ENCODE measurements around the gene SERPINA3. TPM values are rescaled to one million over a fixed set of nuclear protein-coding genes. Genes with fewer than 3 reads are reported as not detected.

The SERPINA3 gene
- total RNA-seq, 5 donors from 2014 or later (not counting 1 experiment from before 2014, with no cell fraction given), result 4.0 to 6.1 (median 4.4) TPM; not detected in 2

DNA sequence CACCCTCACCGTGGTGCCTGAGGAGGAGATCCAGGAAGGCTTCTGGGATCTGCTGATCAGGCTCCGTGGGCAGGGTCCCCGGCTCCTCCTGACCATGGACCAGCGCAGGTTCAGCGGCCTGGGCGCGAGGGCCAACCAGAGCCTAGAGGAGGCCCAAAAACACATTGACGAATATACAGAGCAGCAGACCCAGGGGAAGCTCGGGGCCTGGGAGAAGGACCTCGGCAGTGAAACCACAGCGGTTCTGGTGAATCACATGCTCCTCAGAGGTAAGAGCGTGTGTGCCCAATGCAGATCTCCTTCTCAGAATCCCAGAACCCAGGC lies 29.4 kb downstream of the SERPINA3 start:
- DNase-seq (no peak), ATAC-seq (replicated peaks in 1 of 4) (no peak)
- peaks cover 0 to 12% of the 10 kb centered on the region in 2 experiments for H3K27me3 ChIP-seq (replicated peaks in 1 of 2; ENCODE audit: control insufficient read depth in 2 of 2, extremely low read depth in 1 of 2, insufficient read depth in 2 of 2, low read length in 1 of 2)
- no peaks in the 10 kb centered on the region for H3K36me3 ChIP-seq (ENCODE audit: control insufficient read depth in 2 of 2, extremely low read depth in 1 of 2, insufficient read depth in 1 of 2, low read length in 1 of 2)
- ChIA-PET POLR2A (no interaction called here), CTCF (interaction anchor here in 1 of 2 donors (0.5 kb wide), 1 partner anchor 338 kb away, joined by 3 read pairs; no protein-coding TSS in a partner anchor)
- no peaks in the 10 kb centered on the region for H3K4me1 Mint-ChIP-seq
- no peak overlapping the region for H3K4me3 ChIP-seq (ENCODE audit: control insufficient read depth in 1 of 2, extremely low read depth in 1 of 2, low read length in 1 of 2)
- 87% methylated on average over 9 of the region's 12 CpGs for WGBS (ENCODE audit: insufficient coverage)
- no peak overlapping the region for H3K27ac ChIP-seq (ENCODE audit: low read length)
- peaks cover 0 to 6% (median 4%) of the 10 kb centered on the region in 3 donors for H3K9me3 Mint-ChIP-seq
- H3K27me3 Mint-ChIP-seq, result peaks cover 8 to 10% of the 10 kb centered on the region in 2 donors
- H3K27ac Mint-ChIP-seq, result no peak overlapping the region
- no peaks in the 10 kb centered on the region for H3K36me3 Mint-ChIP-seq
- no peaks in the 10 kb centered on the region for H3K4me1 ChIP-seq (ENCODE audit: control insufficient read depth in 1 of 2, extremely low read depth in 1 of 2, insufficient read depth in 2 of 2, low read length in 2 of 2)
- H3K9me3 ChIP-seq, result no peaks in the 10 kb centered on the region
- no peak overlapping the region for H3K4me3 Mint-ChIP-seq

DNA sequence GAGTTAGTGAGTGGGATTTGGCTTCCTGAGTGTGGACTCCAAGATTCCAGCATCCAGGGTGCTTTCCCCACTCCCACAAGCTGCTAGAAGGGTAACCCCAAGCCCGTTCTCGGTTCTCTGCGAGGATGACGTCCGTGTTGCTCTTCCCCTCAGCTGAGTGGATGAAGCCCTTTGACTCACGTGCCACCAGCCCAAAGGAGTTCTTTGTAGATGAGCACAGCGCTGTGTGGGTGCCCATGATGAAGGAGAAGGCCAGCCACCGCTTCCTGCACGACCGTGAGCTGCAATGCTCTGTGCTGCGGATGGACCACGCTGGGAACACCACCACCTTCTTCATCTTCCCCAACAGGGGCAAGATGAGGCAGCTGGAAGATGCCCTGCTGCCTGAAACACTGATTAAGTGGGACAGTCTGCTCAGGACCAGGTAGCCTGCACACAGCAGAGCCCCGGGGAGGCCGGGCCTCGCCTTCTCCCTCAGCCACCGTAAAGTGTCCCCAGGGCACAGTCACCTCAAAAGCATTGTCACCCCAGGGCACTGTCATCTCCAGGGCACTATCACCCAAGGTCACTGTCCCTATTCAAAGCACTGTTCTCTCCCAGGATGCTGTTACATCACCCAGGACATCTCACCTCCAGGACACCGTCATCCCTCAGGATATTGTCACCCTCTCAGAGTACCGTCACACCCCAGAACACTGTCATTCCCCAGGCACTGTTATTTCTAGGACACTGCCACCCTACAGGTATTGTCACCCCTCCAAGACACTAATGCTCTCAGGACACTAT lies 31.3 kb downstream of the SERPINA3 start:
- no peak overlapping the region for H3K4me3 ChIP-seq (ENCODE audit: control insufficient read depth in 1 of 2, extremely low read depth in 1 of 2, low read length in 1 of 2)
- peaks cover 0 to 11% of the 10 kb centered on the region in 2 experiments for H3K27me3 ChIP-seq (replicated peaks in 1 of 2; ENCODE audit: control insufficient read depth in 2 of 2, extremely low read depth in 1 of 2, insufficient read depth in 2 of 2, low read length in 1 of 2)
- ATAC-seq (replicated peaks in 1 of 4), result peak in 1 of 4 experiments; percentile 13
- no peaks in the 10 kb centered on the region for H3K4me1 ChIP-seq (ENCODE audit: control insufficient read depth in 1 of 2, extremely low read depth in 1 of 2, insufficient read depth in 2 of 2, low read length in 2 of 2)
- CTCF ChIA-PET, result no interaction called here
- H3K27ac Mint-ChIP-seq, result no peak overlapping the region
- no peaks in the 10 kb centered on the region for H3K36me3 ChIP-seq (ENCODE audit: control insufficient read depth in 2 of 2, extremely low read depth in 1 of 2, insufficient read depth in 1 of 2, low read length in 1 of 2)
- H3K36me3 Mint-ChIP-seq, result no peaks in the 10 kb centered on the region
- H3K27ac ChIP-seq (ENCODE audit: low read length), result no peak overlapping the region
- no peaks in the 10 kb centered on the region for H3K4me1 Mint-ChIP-seq
- no peak overlapping the region for H3K4me3 Mint-ChIP-seq
- peaks cover 8 to 10% of the 10 kb centered on the region in 2 donors for H3K27me3 Mint-ChIP-seq
- peaks cover 0 to 6% (median 4%) of the 10 kb centered on the region in 3 donors for H3K9me3 Mint-ChIP-seq
- POLR2A ChIA-PET, result no interaction called here
- H3K9me3 ChIP-seq, result no peaks in the 10 kb centered on the region
- no peak for DNase-seq
- 92% methylated on average over 16 of the region's 18 CpGs for WGBS (ENCODE audit: insufficient coverage)

DNA sequence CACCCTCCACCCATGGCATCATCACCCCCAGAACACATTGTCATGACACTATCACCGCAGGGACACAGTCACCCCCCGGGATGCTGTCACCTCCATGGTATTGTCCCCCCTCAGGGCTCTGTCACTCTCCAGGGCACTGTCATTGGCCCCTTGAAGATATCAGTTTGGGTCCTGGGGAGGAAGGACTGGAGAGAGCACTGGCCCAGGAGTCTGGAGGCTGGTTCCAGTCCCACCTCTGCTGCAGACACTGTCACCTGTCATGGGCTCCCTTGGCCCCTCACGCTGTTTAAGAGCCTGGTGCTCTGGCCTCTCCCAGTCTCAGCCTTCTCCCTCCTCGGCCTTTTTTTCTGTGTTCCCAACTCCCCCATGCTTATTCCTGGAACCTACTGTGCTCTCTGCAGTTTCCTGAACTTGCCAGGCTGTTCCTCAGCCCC lies 31.9 kb downstream of the SERPINA3 start:
- H3K4me1 ChIP-seq (ENCODE audit: control insufficient read depth in 1 of 2, extremely low read depth in 1 of 2, insufficient read depth in 2 of 2, low read length in 2 of 2), result no peaks in the 10 kb centered on the region
- H3K27ac Mint-ChIP-seq, result no peak overlapping the region

DNA sequence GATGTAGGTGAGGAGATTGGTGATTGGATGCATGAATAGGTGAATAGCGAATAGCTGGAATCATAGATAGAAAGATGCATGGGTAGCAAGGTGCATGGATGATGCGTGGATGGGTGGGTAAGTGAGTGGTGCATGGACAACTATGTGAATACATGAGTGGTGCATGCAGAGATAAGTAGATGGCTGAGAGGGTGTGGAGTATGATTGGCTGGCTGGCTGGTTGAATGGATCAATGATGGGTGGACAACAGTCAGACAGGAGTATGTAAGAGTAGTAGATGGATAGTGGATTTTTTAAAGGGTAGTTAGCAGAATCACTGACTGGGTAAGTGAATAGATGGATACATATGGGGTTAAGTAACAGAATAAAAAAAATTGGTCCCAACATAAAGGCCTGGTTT lies 33.9 kb downstream of the SERPINA3 start:
- Mint-ChIP-seq H3K27me3 (peaks cover 7 to 8% of the 10 kb centered on the region in 2 donors), H3K36me3 (no peaks in the 10 kb centered on the region), H3K4me1 (no peaks in the 10 kb centered on the region), H3K9me3 (peaks cover 0 to 6% (median 4%) of the 10 kb centered on the region in 3 donors), H3K27ac (no peak overlapping the region), H3K4me3 (no peak overlapping the region)
- ChIA-PET POLR2A (no interaction called here), CTCF (no interaction called here)
- 86% methylated on average over 2 of the region's 2 CpGs for WGBS (ENCODE audit: insufficient coverage)
- no peak for DNase-seq
- Histone ChIP-seq H3K4me1 (ENCODE audit: control insufficient read depth in 1 of 2, extremely low read depth in 1 of 2, insufficient read depth in 2 of 2, low read length in 2 of 2) (no peaks in the 10 kb centered on the region), H3K27me3 (replicated peaks in 1 of 2; ENCODE audit: control insufficient read depth in 2 of 2, extremely low read depth in 1 of 2, insufficient read depth in 2 of 2, low read length in 1 of 2) (peaks cover 0 to 17% of the 10 kb centered on the region in 2 experiments), H3K9me3 (no peaks in the 10 kb centered on the region), H3K27ac (ENCODE audit: low read length) (no peak overlapping the region), H3K36me3 (ENCODE audit: control insufficient read depth in 2 of 2, extremely low read depth in 1 of 2, insufficient read depth in 1 of 2, low read length in 1 of 2) (no peaks in the 10 kb centered on the region), H3K4me3 (ENCODE audit: control insufficient read depth in 1 of 2, extremely low read depth in 1 of 2, low read length in 1 of 2) (no peak overlapping the region)
- ATAC-seq (replicated peaks in 1 of 4), result no peak

More for the DNA sequence above, 31.9 kb downstream of the SERPINA3 start:
- Histone ChIP-seq H3K4me3 (ENCODE audit: control insufficient read depth in 1 of 2, extremely low read depth in 1 of 2, low read length in 1 of 2) (no peak overlapping the region), H3K9me3 (no peaks in the 10 kb centered on the region), H3K27ac (ENCODE audit: low read length) (no peak overlapping the region), H3K27me3 (replicated peaks in 1 of 2; ENCODE audit: control insufficient read depth in 2 of 2, extremely low read depth in 1 of 2, insufficient read depth in 2 of 2, low read length in 1 of 2) (peaks cover 0 to 9% of the 10 kb centered on the region in 2 experiments), H3K36me3 (ENCODE audit: control insufficient read depth in 2 of 2, extremely low read depth in 1 of 2, insufficient read depth in 1 of 2, low read length in 1 of 2) (no peaks in the 10 kb centered on the region)
- Mint-ChIP-seq H3K9me3 (peaks cover 0 to 6% (median 4%) of the 10 kb centered on the region in 3 donors), H3K36me3 (no peaks in the 10 kb centered on the region), H3K4me1 (no peaks in the 10 kb centered on the region), H3K27me3 (peaks cover 8 to 10% of the 10 kb centered on the region in 2 donors), H3K4me3 (no peak overlapping the region)
- 64% methylated on average over 2 of the region's 4 CpGs for WGBS (ENCODE audit: insufficient coverage)
- ChIA-PET POLR2A (no interaction called here), CTCF (no interaction called here)
- ATAC-seq (replicated peaks in 1 of 4), result peak in 1 of 4 experiments; percentile 20
- no peak for DNase-seq

DNA sequence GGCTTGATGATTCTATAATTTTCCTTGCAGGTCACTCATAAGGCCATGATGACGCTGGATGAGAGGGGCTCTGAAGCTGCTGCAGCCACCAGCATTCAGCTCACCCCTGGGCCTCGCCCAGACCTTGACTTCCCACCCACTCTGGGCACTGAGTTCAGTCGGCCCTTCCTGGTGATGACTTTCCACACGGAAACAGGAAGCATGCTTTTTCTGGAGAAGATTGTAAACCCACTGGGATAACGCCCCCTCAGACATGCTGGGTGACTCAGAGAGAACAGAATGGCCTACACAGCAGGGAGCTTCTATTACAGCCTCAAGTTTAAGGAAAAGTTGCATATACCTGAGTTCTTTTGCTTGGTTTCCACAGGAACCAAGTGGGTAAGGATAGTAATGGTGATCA lies 34.3 kb downstream of the SERPINA3 start:
- Mint-ChIP-seq H3K27me3 (peaks cover 7 to 8% of the 10 kb centered on the region in 2 donors), H3K4me1 (no peaks in the 10 kb centered on the region), H3K9me3 (peaks cover 0 to 6% (median 4%) of the 10 kb centered on the region in 3 donors), H3K27ac (no peak overlapping the region), H3K36me3 (no peaks in the 10 kb centered on the region), H3K4me3 (no peak overlapping the region)
- ChIA-PET POLR2A (no interaction called here), CTCF (no interaction called here)
- peaks cover 0 to 17% of the 10 kb centered on the region in 2 experiments for H3K27me3 ChIP-seq (replicated peaks in 1 of 2; ENCODE audit: control insufficient read depth in 2 of 2, extremely low read depth in 1 of 2, insufficient read depth in 2 of 2, low read length in 1 of 2)
- H3K4me3 ChIP-seq (ENCODE audit: control insufficient read depth in 1 of 2, extremely low read depth in 1 of 2, low read length in 1 of 2), result no peak overlapping the region
- no peak overlapping the region for H3K27ac ChIP-seq (ENCODE audit: low read length)
- H3K4me1 ChIP-seq (ENCODE audit: control insufficient read depth in 1 of 2, extremely low read depth in 1 of 2, insufficient read depth in 2 of 2, low read length in 2 of 2), result no peaks in the 10 kb centered on the region
- 24% methylated on average over 4 of the region's 5 CpGs for WGBS (ENCODE audit: insufficient coverage)
- DNase-seq (no peak), ATAC-seq (replicated peaks in 1 of 4) (no peak)
- H3K9me3 ChIP-seq, result no peaks in the 10 kb centered on the region
- no peaks in the 10 kb centered on the region for H3K36me3 ChIP-seq (ENCODE audit: control insufficient read depth in 2 of 2, extremely low read depth in 1 of 2, insufficient read depth in 1 of 2, low read length in 1 of 2)

DNA sequence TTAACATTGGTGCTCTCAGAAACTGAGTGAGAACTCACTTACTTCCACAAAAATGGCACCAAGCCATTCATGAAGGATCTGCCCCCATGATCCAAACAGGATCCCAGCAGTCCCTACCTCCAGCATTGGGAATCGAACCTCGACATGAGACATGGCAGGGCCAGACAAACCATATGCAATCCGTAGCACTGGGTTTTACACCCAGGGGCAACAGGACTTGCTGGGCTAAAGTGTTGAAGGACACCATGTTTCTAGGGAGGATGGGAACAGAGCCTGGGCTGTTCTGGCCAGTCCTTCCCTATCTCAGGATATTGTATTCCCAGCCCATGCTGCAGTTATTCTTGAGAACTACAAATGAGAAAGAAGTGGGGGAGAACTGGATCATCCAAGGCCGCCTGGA lies 36.6 kb downstream of the SERPINA3 start:
- Histone ChIP-seq H3K9me3 (no peaks in the 10 kb centered on the region), H3K4me3 (ENCODE audit: control insufficient read depth in 1 of 2, extremely low read depth in 1 of 2, low read length in 1 of 2) (no peak overlapping the region), H3K27me3 (replicated peaks in 1 of 2; ENCODE audit: control insufficient read depth in 2 of 2, extremely low read depth in 1 of 2, insufficient read depth in 2 of 2, low read length in 1 of 2) (peaks cover 0 to 17% of the 10 kb centered on the region in 2 experiments), H3K36me3 (ENCODE audit: control insufficient read depth in 2 of 2, extremely low read depth in 1 of 2, insufficient read depth in 1 of 2, low read length in 1 of 2) (no peaks in the 10 kb centered on the region), H3K4me1 (ENCODE audit: control insufficient read depth in 1 of 2, extremely low read depth in 1 of 2, insufficient read depth in 2 of 2, low read length in 2 of 2) (no peaks in the 10 kb centered on the region), H3K27ac (ENCODE audit: low read length) (no peak overlapping the region)
- H3K36me3 Mint-ChIP-seq, result no peaks in the 10 kb centered on the region
- peaks cover 0 to 6% (median 4%) of the 10 kb centered on the region in 3 donors for H3K9me3 Mint-ChIP-seq
- H3K27ac Mint-ChIP-seq, result no peak overlapping the region
- DNase-seq (no peak), ATAC-seq (replicated peaks in 1 of 4) (no peak)
- WGBS (ENCODE audit: insufficient coverage), result 71% methylated on average over 1 of the region's 4 CpGs
- ChIA-PET POLR2A (no interaction called here), CTCF (no interaction called here)
- peaks cover 9% of the 10 kb centered on the region in 2 donors for H3K27me3 Mint-ChIP-seq
- no peaks in the 10 kb centered on the region for H3K4me1 Mint-ChIP-seq
- no peak overlapping the region for H3K4me3 Mint-ChIP-seq
